A549 (cell line): ENCODE results near the gene DHX8.

Experiments used
- CTCF ChIP-seq: fragments of >200 bp; sonication (Bioruptor Twin); formaldehyde crosslinking; IDR thresholded peaks from 3 replicates; pipeline ENCODE4 v1.5.1; 2016
- E2F6 ChIP-seq: IDR thresholded peaks from 2 replicates; pipeline ENCODE4 v1.6.1; 2012; ENCODE audit warnings: low read depth, borderline replicate concordance
- ELK1 ChIP-seq: fragments of 150-350 bp; IDR thresholded peaks from 2 replicates; pipeline ENCODE4 v1.6.1; 2014; ENCODE audit warnings: low read depth, mild to moderate bottlenecking, low read length
- EP300 ChIP-seq, 2 experiments: fragments of >200 bp; sonication (Bioruptor Twin); formaldehyde crosslinking; IDR thresholded peaks; 2 replicates in 1 of 2; 3 replicates in 1 of 2; pipeline ENCODE4 v1.6.1; 2016 to 2017
- JUNB ChIP-seq: fragments of >200 bp; sonication (Bioruptor Twin); formaldehyde crosslinking; IDR thresholded peaks from 2 replicates; pipeline ENCODE4 v1.6.1; 2016
- KDM1A ChIP-seq: fragments of 200-600 bp; sonication (generic); IDR thresholded peaks from 2 replicates; pipeline ENCODE4 v1.6.1; 2016; ENCODE audit warnings: low read depth, mild to moderate bottlenecking
- MAX ChIP-seq: IDR thresholded peaks from 2 replicates; pipeline ENCODE4 v1.6.1; 2012
- MYC ChIP-seq: IDR thresholded peaks from 2 replicates; pipeline ENCODE4 v1.6.1; 2012; ENCODE audit warnings: mild to moderate bottlenecking, inconsistent platforms, low read length, improper control_type of control experiment, borderline replicate concordance
- PBX3 ChIP-seq: IDR thresholded peaks from 2 replicates; pipeline ENCODE4 v1.6.1; 2012
- POLR2A ChIP-seq: IDR thresholded peaks from 2 replicates; pipeline ENCODE4 v1.6.1; 2012; ENCODE audit warnings: mild to moderate bottlenecking, low read length
- RAD21 ChIP-seq, 2 experiments: fragments of >200 bp in 1 of 2; sonication (Bioruptor Twin) in 1 of 2; formaldehyde crosslinking in 1 of 2; IDR thresholded peaks in 1 of 2; conservative IDR thresholded peaks in 1 of 2; 2 replicates in 1 of 2; 3 replicates in 1 of 2; pipeline ENCODE4 v1.6.1; 2012 to 2018; ENCODE audit warnings: inconsistent platforms in 1 of 2
- RCOR1 ChIP-seq: fragments of 150-350 bp; IDR thresholded peaks from 2 replicates; pipeline ENCODE4 v1.6.1; 2014; ENCODE audit warnings: antibody characterized with exemption, low read length, low read depth
- REST ChIP-seq: fragments of 200-600 bp; sonication (generic); IDR thresholded peaks from 2 replicates; pipeline ENCODE4 v1.6.1; 2016; ENCODE audit warnings: antibody characterized with exemption, mild to moderate bottlenecking, moderate library complexity
- SMC3 ChIP-seq: fragments of >200 bp; sonication (Bioruptor Twin); formaldehyde crosslinking; IDR thresholded peaks from 3 replicates; pipeline ENCODE4 v1.6.1; 2018; ENCODE audit warnings: inconsistent platforms

- TF ChIP-seq KDM1A (no peak), MAX (no peak), CTCF (no peak), JUNB (no peak), POLR2A (no peak), RAD21 (conservative IDR thresholded peaks at IDR 0.05 in 1 of 2, IDR thresholded peaks at IDR 0.05 in 1 of 2) (no peak), PBX3 (no peak), MYC (no peak), EP300 (IDR thresholded peaks at IDR 0.05) (no peak), REST (no peak), RCOR1 (no peak), ELK1 (no peak), SMC3 (no peak), E2F6 (no peak)
These were observed 27.7 kb upstream of the DHX8 start for GRCh38 chr17:43456029-43456428.
